Neuronal stem cell (in vitro differentiated cells): ENCODE data around the gene MAST4.

Experiments
- DNase-seq: peaks from one replicate; pipeline ENCODE4 v3.0.0-alpha.2; 2013; ENCODE audit warnings: low spot score
- H2AFZ ChIP-seq: one replicate; pipeline ENCODE4 v1.6.1; 2013; ENCODE audit warnings: mild to moderate bottlenecking, low read length, inconsistent platforms
- H2AK5ac ChIP-seq: 2 replicates; pipeline ENCODE4 v1.6.1; 2013; ENCODE audit warnings: low read depth, mild to moderate bottlenecking, inconsistent platforms, low read length, moderate library complexity, mixed read lengths
- H2BK120ac ChIP-seq: 2 replicates; pipeline ENCODE4 v1.6.1; 2013; ENCODE audit warnings: low read depth, mild to moderate bottlenecking, inconsistent platforms, low read length, moderate library complexity, mixed read lengths
- H2BK12ac ChIP-seq: one replicate; pipeline ENCODE4 v1.6.1; 2013; ENCODE audit warnings: low read length, inconsistent platforms
- H2BK15ac ChIP-seq: 2 replicates; pipeline ENCODE4 v1.6.1; 2013; ENCODE audit warnings: mild to moderate bottlenecking, low read length, inconsistent platforms, mixed read lengths
- H2BK5ac ChIP-seq: one replicate; pipeline ENCODE4 v1.6.1; 2013; ENCODE audit warnings: inconsistent platforms, mild to moderate bottlenecking, low read length, moderate library complexity
- H3K14ac ChIP-seq: one replicate; pipeline ENCODE4 v1.6.1; 2013; ENCODE audit warnings: low read length, inconsistent platforms
- H3K18ac ChIP-seq: 2 replicates; pipeline ENCODE4 v1.6.1; 2013; ENCODE audit warnings: low read length, inconsistent platforms
- H3K23ac ChIP-seq: 2 replicates; pipeline ENCODE4 v1.6.1; 2013; ENCODE audit warnings: low read depth, mild to moderate bottlenecking, mixed read lengths, low read length, inconsistent platforms; ENCODE audit not compliant: poor library complexity
- H3K27ac ChIP-seq: replicated peaks from 3 replicates; pipeline ENCODE4 v1.5.1; 2013; ENCODE audit warnings: low read length, inconsistent platforms
- H3K27me3 ChIP-seq, 3 experiments: 2 replicates each; pipeline ENCODE4 v1.6.1; 2013; ENCODE audit warnings: low read length in 3 of 3, mild to moderate bottlenecking in 2 of 3, inconsistent platforms in 1 of 3, low read depth in 1 of 3, mixed read lengths in 1 of 3, moderate library complexity in 1 of 3; ENCODE audit not compliant: control insufficient read depth in 3 of 3, insufficient read depth in 3 of 3
- H3K36me3 ChIP-seq, 2 donors: replicated peaks in 1 of 2; 2 replicates each; pipeline ENCODE4 v1.6.1; 2013; ENCODE audit warnings: low read length in 2 of 2; ENCODE audit not compliant: control insufficient read depth in 2 of 2, insufficient read depth in 2 of 2
- H3K4ac ChIP-seq: 2 replicates; pipeline ENCODE4 v1.6.1; 2013; ENCODE audit warnings: inconsistent platforms, mild to moderate bottlenecking, low read length, moderate library complexity
- H3K4me1 ChIP-seq, 2 donors: 1 replicate in 1 of 2; 2 replicates in 1 of 2; pipeline ENCODE4 v1.6.1; 2013; ENCODE audit warnings: low read length in 2 of 2, low read depth in 1 of 2; ENCODE audit not compliant: control insufficient read depth in 2 of 2, insufficient read depth in 1 of 2
- H3K4me2 ChIP-seq: one replicate; pipeline ENCODE4 v1.6.1; 2013; ENCODE audit warnings: mild to moderate bottlenecking, low read length, inconsistent platforms; ENCODE audit not compliant: insufficient read depth, poor library complexity, severe bottlenecking
- H3K4me3 ChIP-seq, 2 donors: 2 replicates each; pipeline ENCODE4 v1.5.1; 2013; ENCODE audit warnings: low read length in 2 of 2, mild to moderate bottlenecking in 2 of 2, inconsistent platforms in 1 of 2, moderate library complexity in 1 of 2
- H3K79me1 ChIP-seq: one replicate; pipeline ENCODE4 v1.6.1; 2013; ENCODE audit warnings: low read depth, mild to moderate bottlenecking, inconsistent platforms, low read length, moderate library complexity
- H3K9ac ChIP-seq: one replicate; pipeline ENCODE4 v1.6.1; 2013; ENCODE audit warnings: mild to moderate bottlenecking, low read depth, low read length, inconsistent platforms; ENCODE audit not compliant: poor library complexity
- H3K9me3 ChIP-seq, 2 donors: replicated peaks in 1 of 2; 2 replicates each; pipeline versions ENCODE3 to v1.6.1; 2013; ENCODE audit warnings: low read length in 2 of 2, mild to moderate bottlenecking in 2 of 2, inconsistent platforms in 1 of 2, low read depth in 1 of 2, mixed read lengths in 1 of 2, moderate library complexity in 1 of 2; ENCODE audit not compliant: control insufficient read depth in 2 of 2, insufficient read depth in 1 of 2
- H4K8ac ChIP-seq: one replicate; pipeline ENCODE4 v1.6.1; 2013; ENCODE audit warnings: low read depth, mild to moderate bottlenecking, inconsistent platforms, low read length, moderate library complexity
- H4K91ac ChIP-seq: one replicate; pipeline ENCODE4 v1.6.1; 2013; ENCODE audit warnings: low read length, low read depth, mild to moderate bottlenecking, inconsistent platforms; ENCODE audit not compliant: poor library complexity
- WGBS, 2 donors: extraction: QIAGEN DNeasy Blood & Tissue Kit; methylation state at CpG; one replicate each; pipeline ENCODE4 v1.1.7; 2013; ENCODE audit warnings: missing lambda C conversion rate in 2 of 2, mixed read lengths in 1 of 2; ENCODE audit not compliant: insufficient read length in 2 of 2, insufficient replicate concordance in 1 of 2; ENCODE audit errors: extremely low coverage in 2 of 2; 5-methylcytosine and 5-hydroxymethylcytosine counted together

MAST4 gene

DNA sequence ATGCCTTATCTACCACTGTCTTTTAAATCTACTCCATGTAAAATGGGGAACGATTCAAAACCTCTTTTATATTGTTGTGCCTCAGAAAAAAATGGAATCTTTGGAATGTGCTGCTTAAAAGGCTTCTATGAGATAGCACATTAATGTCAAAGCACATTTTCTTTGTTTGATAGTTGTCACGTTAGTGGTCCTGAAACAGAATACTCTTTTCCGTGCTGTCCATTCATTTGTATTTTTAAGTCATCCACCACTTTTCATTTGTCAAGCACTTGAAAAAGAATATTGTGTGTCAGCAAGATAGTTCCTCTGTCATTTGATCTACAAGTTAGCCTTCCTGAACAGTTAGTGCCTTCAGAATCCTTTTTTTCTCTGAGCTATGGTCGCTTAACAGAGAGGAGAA, 246.9 kb downstream of the MAST4 start:
- no peaks in the 10 kb centered on the region for H3K79me1 ChIP-seq
- H2AFZ ChIP-seq, result peak overlapping the region; percentile 6
- H2AK5ac ChIP-seq, result no peak overlapping the region
- H2BK15ac ChIP-seq, result no peak overlapping the region
- H3K23ac ChIP-seq, result no peak overlapping the region
- H3K27ac ChIP-seq, result no peak overlapping the region
- WGBS, 2 donors, result no CpG with 5 or more reads among the region's 4 CpGs
- H3K4me1 ChIP-seq, result peaks cover 2 to 15% of the 10 kb centered on the region in 2 donors
- DNase-seq, result no peak
- no peak overlapping the region for H3K4me3 ChIP-seq
- H3K4me2 ChIP-seq, result no peak overlapping the region
- no peak overlapping the region for H4K8ac ChIP-seq
- H4K91ac ChIP-seq, result no peak overlapping the region
- no peak overlapping the region for H2BK5ac ChIP-seq
- H3K27me3 ChIP-seq, result no peaks in the 10 kb centered on the region
- no peak overlapping the region for H2BK120ac ChIP-seq
- H3K18ac ChIP-seq, result no peak overlapping the region
- no peaks in the 10 kb centered on the region for H3K9me3 ChIP-seq
- H2BK12ac ChIP-seq, result no peak overlapping the region
- H3K9ac ChIP-seq, result no peak overlapping the region
- no peak overlapping the region for H3K4ac ChIP-seq
- H3K14ac ChIP-seq, result no peak overlapping the region
- H3K36me3 ChIP-seq, result no peaks in the 10 kb centered on the region

GRCh38 chr5:66848749-66849641, 252.8 kb downstream of the MAST4 start:
- H3K4ac ChIP-seq, result no peak overlapping the region
- DNase-seq, result no peak
- no peak overlapping the region for H2BK15ac ChIP-seq
- peak overlapping the region; percentile 37 for H2AFZ ChIP-seq
- H2BK12ac ChIP-seq, result no peak overlapping the region
- no peaks in the 10 kb centered on the region for H3K36me3 ChIP-seq
- H3K14ac ChIP-seq, result no peak overlapping the region
- H2BK5ac ChIP-seq, result no peak overlapping the region
- H2AK5ac ChIP-seq, result no peak overlapping the region
- no CpG with 5 or more reads among the region's 10 CpGs for WGBS, 2 donors
- no peaks in the 10 kb centered on the region for H3K79me1 ChIP-seq
- peaks cover 0 to 2% of the 10 kb centered on the region in 2 donors for H3K4me1 ChIP-seq
- H3K9ac ChIP-seq, result no peak overlapping the region
- no peaks in the 10 kb centered on the region for H3K9me3 ChIP-seq
- H3K23ac ChIP-seq, result no peak overlapping the region
- no peak overlapping the region for H3K4me3 ChIP-seq
- H2BK120ac ChIP-seq, result no peak overlapping the region
- H3K18ac ChIP-seq, result no peak overlapping the region
- no peak overlapping the region for H3K4me2 ChIP-seq
- no peak overlapping the region for H4K8ac ChIP-seq
- no peak overlapping the region for H3K27ac ChIP-seq
- H3K27me3 ChIP-seq, result no peaks in the 10 kb centered on the region
- H4K91ac ChIP-seq, result no peak overlapping the region

DNA sequence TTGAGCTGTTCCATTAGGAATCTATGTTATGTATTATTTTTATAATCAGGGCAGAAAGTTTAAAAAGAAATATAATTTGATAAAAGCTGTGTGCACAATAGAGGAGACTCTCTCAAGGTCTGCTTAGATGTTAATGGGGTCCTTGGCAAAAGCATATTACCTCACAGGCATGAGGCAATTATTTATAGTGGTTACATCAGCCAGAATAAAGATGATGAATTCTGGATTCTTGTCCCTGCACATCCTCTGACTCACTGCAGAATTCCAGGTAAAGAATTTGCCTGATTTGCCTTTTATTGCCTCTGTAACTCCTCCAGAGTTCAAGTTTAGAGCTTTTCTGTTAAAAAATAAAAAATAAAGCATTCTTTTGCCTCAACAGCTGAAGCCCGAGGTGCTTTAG, 253.6 kb downstream of the MAST4 start:
- WGBS, 2 donors, result no CpG with 5 or more reads among the region's 1 CpG
- H3K14ac ChIP-seq, result no peak overlapping the region

DNA sequence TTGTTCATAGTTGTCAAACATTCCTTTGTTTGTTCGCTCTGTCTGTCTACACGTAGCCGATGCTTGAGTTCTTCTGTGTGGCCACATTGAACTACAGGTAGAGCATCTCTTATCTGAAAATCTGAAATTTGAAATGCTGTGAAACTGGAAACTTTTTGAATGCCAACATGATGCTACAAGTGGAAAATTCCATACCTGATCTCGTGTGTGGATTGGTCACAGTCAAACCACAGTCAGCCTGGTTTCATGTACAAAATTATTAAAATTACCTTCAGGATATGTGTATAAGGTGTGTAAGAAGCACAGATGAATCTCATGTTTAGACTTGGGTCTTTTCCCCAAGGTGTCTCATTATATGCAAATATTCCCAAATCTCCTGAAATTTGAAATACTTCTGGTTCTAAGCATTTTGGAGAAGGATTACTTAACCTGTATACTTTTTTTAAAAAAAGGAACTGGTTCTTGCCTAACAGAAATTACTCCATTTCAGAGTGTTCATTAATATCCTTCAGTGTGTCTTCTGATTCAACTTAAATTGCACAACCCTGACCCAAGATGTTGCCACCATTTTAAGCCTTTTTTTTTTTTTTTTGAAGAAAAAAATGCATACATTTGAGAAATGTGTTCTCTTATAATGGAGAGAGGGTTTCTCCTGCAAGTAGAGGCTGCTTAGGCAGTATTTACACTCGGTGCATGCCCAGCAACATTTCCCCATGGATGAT, 254.3 kb downstream of the MAST4 start:
- Histone ChIP-seq H3K9ac (no peak overlapping the region), H2BK12ac (no peak overlapping the region), H4K91ac (no peak overlapping the region), H3K9me3 (no peaks in the 10 kb centered on the region), H4K8ac (no peak overlapping the region), H3K18ac (no peak overlapping the region), H3K79me1 (no peaks in the 10 kb centered on the region), H3K27me3 (no peaks in the 10 kb centered on the region), H3K4me1 (peaks cover 0 to 2% of the 10 kb centered on the region in 2 donors), H3K27ac (no peak overlapping the region), H2BK5ac (no peak overlapping the region), H3K36me3 (no peaks in the 10 kb centered on the region), H2BK120ac (no peak overlapping the region), H3K4me2 (no peak overlapping the region), H3K23ac (no peak overlapping the region), H3K14ac (no peak overlapping the region), H2AK5ac (no peak overlapping the region), H2BK15ac (no peak overlapping the region), H2AFZ (no peak overlapping the region), H3K4me3 (no peak overlapping the region), H3K4ac (no peak overlapping the region)
- no CpG with 5 or more reads among the region's 5 CpGs for WGBS, 2 donors
- no peak for DNase-seq

More for the DNA sequence above, 253.6 kb downstream of the MAST4 start:
- Histone ChIP-seq H2BK5ac (no peak overlapping the region), H3K4me1 (peaks cover 0 to 2% of the 10 kb centered on the region in 2 donors), H4K8ac (no peak overlapping the region), H2AFZ (no peak overlapping the region), H3K4me3 (no peak overlapping the region), H3K27me3 (no peaks in the 10 kb centered on the region), H3K79me1 (no peaks in the 10 kb centered on the region), H3K4ac (no peak overlapping the region), H3K18ac (no peak overlapping the region), H2BK15ac (no peak overlapping the region), H3K9ac (no peak overlapping the region), H2AK5ac (no peak overlapping the region), H3K23ac (no peak overlapping the region), H2BK12ac (no peak overlapping the region), H2BK120ac (no peak overlapping the region), H3K27ac (no peak overlapping the region), H4K91ac (no peak overlapping the region), H3K4me2 (no peak overlapping the region), H3K36me3 (no peaks in the 10 kb centered on the region), H3K9me3 (no peaks in the 10 kb centered on the region)
- no peak for DNase-seq
